Natural killer cell (primary cell): ENCODE results near the gene FAM184B. TPM values are rescaled to one million over a fixed set of nuclear protein-coding genes. Genes with fewer than 3 reads are reported as not detected.

Experiments
- ATAC-seq, 3 donors: fragments of 150-1000 bp in 2 of 3; fragments of 200-7000 bp in 1 of 3; cut with Tn5 transposase; 1 replicate in 1 of 3; 2 replicates in 2 of 3; pipeline ENCODE4 v1.10.0; 2021; ENCODE audit warnings: mild to moderate bottlenecking in 2 of 3, moderate library complexity in 2 of 3
- DNase-seq, 2 donors: peaks; one replicate each; pipeline versions ENCODE4 v3.0.0 to v3.0.0-alpha.2; 2013 to 2021; ENCODE audit warnings: mixed read lengths in 1 of 2
- H3K27ac ChIP-seq: one replicate; pipeline ENCODE4 v1.5.1; 2013; ENCODE audit warnings: mild to moderate bottlenecking, low read length
- H3K27me3 ChIP-seq: one replicate; pipeline ENCODE4 v1.6.1; 2013; ENCODE audit warnings: low read length; ENCODE audit not compliant: control insufficient read depth, insufficient read depth
- H3K36me3 ChIP-seq: one replicate; pipeline ENCODE4 v1.6.1; 2013; ENCODE audit warnings: low read length; ENCODE audit not compliant: control insufficient read depth, insufficient read depth
- H3K4me1 ChIP-seq: one replicate; pipeline ENCODE4 v1.6.1; 2013; ENCODE audit warnings: low read length; ENCODE audit not compliant: control insufficient read depth, insufficient read depth
- H3K4me3 ChIP-seq: one replicate; pipeline ENCODE4 v1.5.1; 2013; ENCODE audit warnings: low read length
- H3K9me3 ChIP-seq: one replicate; pipeline ENCODE4 v1.6.1; 2013; ENCODE audit warnings: low read length; ENCODE audit not compliant: control insufficient read depth, insufficient read depth
- H3K27ac Mint-ChIP-seq, 2 donors: one replicate each; pipeline ENCODE4 v1.8.0; 2022; ENCODE audit warnings: mild to moderate bottlenecking in 2 of 2, mixed read lengths in 2 of 2, moderate library complexity in 1 of 2
- H3K27me3 Mint-ChIP-seq, 2 donors: one replicate each; pipeline ENCODE4 v1.8.0; 2022; ENCODE audit warnings: low read depth in 2 of 2, mixed read lengths in 2 of 2
- H3K36me3 Mint-ChIP-seq: one replicate; pipeline ENCODE4 v1.8.0; 2022; ENCODE audit warnings: mixed read lengths
- H3K4me1 Mint-ChIP-seq, 2 donors: one replicate each; pipeline ENCODE4 v1.8.0; 2022; ENCODE audit warnings: mixed read lengths in 2 of 2
- H3K4me3 Mint-ChIP-seq: one replicate; pipeline ENCODE4 v1.8.0; 2022; ENCODE audit warnings: mild to moderate bottlenecking, moderate library complexity, mixed read lengths
- H3K9me3 Mint-ChIP-seq, 2 donors: one replicate each; pipeline ENCODE4 v1.8.0; 2022; ENCODE audit warnings: mixed read lengths in 2 of 2
- CTCF ChIP-seq: fragments of 200-600 bp; IDR thresholded peaks from one replicate; pipeline ENCODE4 v1.8.0; 2022; ENCODE audit warnings: antibody characterized with exemption
- WGBS: methylation state at CpG from one replicate; pipeline ENCODE4 v1.1.7; 2013; ENCODE audit warnings: missing lambda C conversion rate; ENCODE audit not compliant: insufficient coverage; 5-methylcytosine and 5-hydroxymethylcytosine counted together
- intact Hi-C: fragments of 100-400 bp; cut with micrococcal nuclease; formaldehyde crosslinking; loops from one replicate; pipeline ENCODE4 v1.14.2; 2022
- total RNA-seq, 4 donors: library from RNA; stranded (reverse); fragments of 120-200 nt in 1 of 4; gene quantifications; one replicate each; pipeline versions ENCODE4 v1.2.3 to v1.2.4, GENCODE V29; 2013 to 2022

The FAM184B gene
- total RNA-seq, 3 donors from 2014 or later (not counting 1 experiment from before 2014, with no cell fraction given): 0.05 TPM; not detected in 2

- intact Hi-C loops: no loop called here
- Mint-ChIP-seq H3K4me1 (peaks cover 58 to 65% of the 10 kb centered on the region in 2 donors), H3K36me3 (no peaks in the 10 kb centered on the region), H3K27ac (peak overlapping the region; percentile 99 to 100), H3K9me3 (no peaks in the 10 kb centered on the region), H3K27me3 (no peaks in the 10 kb centered on the region), H3K4me3 (peak overlapping the region; percentile 94)
- no peak for TF ChIP-seq CTCF
- H3K27ac ChIP-seq: no peak overlapping the region
- H3K9me3 ChIP-seq: no peaks in the 10 kb centered on the region
- H3K4me3 ChIP-seq: no peak overlapping the region
- H3K4me1 ChIP-seq: peaks cover 17% of the 10 kb centered on the region
- H3K36me3 ChIP-seq: peaks cover 27% of the 10 kb centered on the region
- DNase-seq (no peak), ATAC-seq (no peak)
- no peaks in the 10 kb centered on the region for H3K27me3 ChIP-seq
- 87% methylated on average over 6 of the region's 6 CpGs for WGBS
Measured at GRCh38 chr4:17807446-17807845, 26.0 kb upstream of the FAM184B start.

- no peak overlapping the region for H3K4me3 Mint-ChIP-seq
- no peaks in the 10 kb centered on the region for H3K27me3 Mint-ChIP-seq
- Histone ChIP-seq H3K4me3 (no peak overlapping the region), H3K4me1 (peaks cover 12% of the 10 kb centered on the region), H3K27ac (no peak overlapping the region), H3K36me3 (peaks cover 34% of the 10 kb centered on the region), H3K27me3 (no peaks in the 10 kb centered on the region), H3K9me3 (no peaks in the 10 kb centered on the region)
- peaks cover 46 to 57% of the 10 kb centered on the region in 2 donors for H3K4me1 Mint-ChIP-seq
- DNase-seq (no peak), ATAC-seq (no peak)
- H3K27ac Mint-ChIP-seq: peak overlapping the region in 1 of 2 donors; percentile 99
- H3K36me3 Mint-ChIP-seq: no peaks in the 10 kb centered on the region
- 93% methylated on average over 2 of the region's 3 CpGs for WGBS
- TF ChIP-seq CTCF: no peak
- no peaks in the 10 kb centered on the region for H3K9me3 Mint-ChIP-seq
- intact Hi-C loops: no loop called here
Measured at GRCh38 chr4:17805580-17806155, 24.2 kb upstream of the FAM184B start.

- H3K36me3 Mint-ChIP-seq: no peaks in the 10 kb centered on the region
- WGBS: 100% methylated on average over 1 of the region's 1 CpG
Measured at GRCh38 chr4:17797808-17798207, 16.4 kb upstream of the FAM184B start.

More at GRCh38 chr4:17797808-17798207, 16.4 kb upstream of the FAM184B start:
- intact Hi-C loops: no loop called here
- Histone ChIP-seq H3K36me3 (peaks cover 20% of the 10 kb centered on the region), H3K27ac (no peak overlapping the region), H3K4me1 (no peaks in the 10 kb centered on the region), H3K27me3 (no peaks in the 10 kb centered on the region), H3K4me3 (no peak overlapping the region), H3K9me3 (no peaks in the 10 kb centered on the region)
- Mint-ChIP-seq H3K4me3 (no peak overlapping the region), H3K27ac (no peak overlapping the region), H3K27me3 (no peaks in the 10 kb centered on the region), H3K9me3 (no peaks in the 10 kb centered on the region), H3K4me1 (peaks cover 0 to 4% of the 10 kb centered on the region in 2 donors)
- no peak for TF ChIP-seq CTCF
- DNase-seq (no peak), ATAC-seq (no peak)
